ENCODE measurements around the gene MRPL57. TPM values are rescaled to one million over a fixed set of nuclear protein-coding genes. Genes with fewer than 3 reads are reported as not detected.
"Not testable (repeated sequence)": the region's sequence is repeated elsewhere in the genome, so short reads cannot be mapped to it uniquely, and the experiment has no call there.

MRPL57 gene
- total RNA-seq, 1 donor from 2014 or later = 26.5 TPM

- no peaks in the 10 kb centered on the region for H3K36me3 ChIP-seq (ENCODE audit: control insufficient read depth, insufficient read depth, low read length)
Observed at GRCh38 chr13:21208652-21209154, 32.2 kb downstream of the MRPL57 start.

GRCh38 chr13:21212138-21212775, 35.8 kb downstream of the MRPL57 start:
- DNase-seq (ENCODE audit: low read depth) = no peak
- Histone ChIP-seq H3K4me3 (ENCODE audit: low read depth, low read length) (no peak overlapping the region), H3K36me3 (ENCODE audit: control insufficient read depth, insufficient read depth, low read length) (no peaks in the 10 kb centered on the region), H3K27me3 (ENCODE audit: control insufficient read depth, insufficient read depth, low read length) (no peaks in the 10 kb centered on the region)
- TF ChIP-seq CTCF (IDR thresholded peaks at IDR 0.05; ENCODE audit: insufficient read depth, low read length, poor library complexity, severe bottlenecking) = no peak

More at GRCh38 chr13:21208652-21209154, 32.2 kb downstream of the MRPL57 start:
- no peak for TF ChIP-seq CTCF (IDR thresholded peaks at IDR 0.05; ENCODE audit: insufficient read depth, low read length, poor library complexity, severe bottlenecking)
- no peak overlapping the region for H3K4me3 ChIP-seq (ENCODE audit: low read depth, low read length)
- DNase-seq (ENCODE audit: low read depth) = no peak
- no peaks in the 10 kb centered on the region for H3K27me3 ChIP-seq (ENCODE audit: control insufficient read depth, insufficient read depth, low read length)

- not testable (repeated sequence) for DNase-seq (ENCODE audit: low read depth)
Observed at GRCh38 chr13:21215419-21215818, 39.0 kb downstream of the MRPL57 start.

GRCh38 chr13:21216332-21216731, 39.9 kb downstream of the MRPL57 start:
- no peaks in the 10 kb centered on the region for H3K36me3 ChIP-seq (ENCODE audit: control insufficient read depth, insufficient read depth, low read length)
- DNase-seq (ENCODE audit: low read depth) = no peak
- TF ChIP-seq CTCF (IDR thresholded peaks at IDR 0.05; ENCODE audit: insufficient read depth, low read length, poor library complexity, severe bottlenecking) = no peak
- no peaks in the 10 kb centered on the region for H3K27me3 ChIP-seq (ENCODE audit: control insufficient read depth, insufficient read depth, low read length)
- H3K4me3 ChIP-seq (ENCODE audit: low read depth, low read length) = no peak overlapping the region

More at GRCh38 chr13:21215419-21215818, 39.0 kb downstream of the MRPL57 start:
- H3K27me3 ChIP-seq (ENCODE audit: control insufficient read depth, insufficient read depth, low read length); H3K36me3 ChIP-seq (ENCODE audit: control insufficient read depth, insufficient read depth, low read length); H3K4me3 ChIP-seq (ENCODE audit: low read depth, low read length): not testable (repeated sequence)

GRCh38 chr13:21218351-21219035, 42.0 kb downstream of the MRPL57 start:
- TF ChIP-seq CTCF (IDR thresholded peaks at IDR 0.05; ENCODE audit: insufficient read depth, low read length, poor library complexity, severe bottlenecking) = no peak
- Histone ChIP-seq H3K27me3 (ENCODE audit: control insufficient read depth, insufficient read depth, low read length) (no peaks in the 10 kb centered on the region), H3K36me3 (ENCODE audit: control insufficient read depth, insufficient read depth, low read length) (no peaks in the 10 kb centered on the region), H3K4me3 (ENCODE audit: low read depth, low read length) (no peak overlapping the region)
- DNase-seq (ENCODE audit: low read depth) = no peak

GRCh38 chr13:21219036-21219381, 42.6 kb downstream of the MRPL57 start:
- Histone ChIP-seq H3K36me3 (ENCODE audit: control insufficient read depth, insufficient read depth, low read length) (no peaks in the 10 kb centered on the region), H3K4me3 (ENCODE audit: low read depth, low read length) (no peak overlapping the region), H3K27me3 (ENCODE audit: control insufficient read depth, insufficient read depth, low read length) (no peaks in the 10 kb centered on the region)
- TF ChIP-seq CTCF (IDR thresholded peaks at IDR 0.05; ENCODE audit: insufficient read depth, low read length, poor library complexity, severe bottlenecking) = no peak
- DNase-seq (ENCODE audit: low read depth) = no peak

GRCh38 chr13:21219716-21220115, 43.3 kb downstream of the MRPL57 start:
- not testable (repeated sequence) for H3K4me3 ChIP-seq (ENCODE audit: low read depth, low read length); H3K27me3 ChIP-seq (ENCODE audit: control insufficient read depth, insufficient read depth, low read length); DNase-seq (ENCODE audit: low read depth); H3K36me3 ChIP-seq (ENCODE audit: control insufficient read depth, insufficient read depth, low read length)

All from kidney epithelial cell (primary cell).